HepG2 (cell line): Measurements from ENCODE around the gene ANKRD1. TPM values are rescaled to one million over a fixed set of nuclear protein-coding genes. Genes with fewer than 3 reads are reported as not detected.
"Not testable (repeated sequence)": the region's sequence is repeated elsewhere in the genome, so short reads cannot be mapped to it uniquely, and the experiment has no call there.

Experiments
- ATAC-seq: fragments of 200-7000 bp; cut with Tn5 transposase; 3 replicates; pipeline ENCODE4 v1.9.1; 2020; ENCODE audit warnings: mild to moderate bottlenecking, moderate library complexity
- BruUV-seq: library from RNA; stranded (reverse); fragments of 400-500 nt; replicated peaks from 2 replicates; lab custom pipeline; 2021; lab: Mats Ljungman, UMichigan
- CTCF ChIA-PET: fragments of 300-600 bp; formaldehyde crosslinking; extraction: SDS; loops from one replicate; lab custom pipeline; 2021; ENCODE audit warnings: low total read pairs, inconsistent platforms, low intra/inter-chr PET ratio; lab: Yijun Ruan, JAX
- POLR2A ChIA-PET: fragments of 350-600 bp; sonication (Branson Sonifier 250); formaldehyde crosslinking; loops from one replicate; lab custom pipeline; 2020; ENCODE audit warnings: antibody characterized with exemption, inconsistent platforms; lab: Yijun Ruan, JAX
- DNase-seq: peaks from one replicate; pipeline ENCODE4 v3.0.0-alpha.2; 2015; ENCODE audit warnings: low spot score
- FAIRE-seq: peaks from 3 replicates; lab custom pipeline; 2011; peaks lifted over from hg19 to GRCh38; lab: Jason Lieb, UNC
- H2AFZ ChIP-seq: one replicate; pipeline ENCODE4 v1.6.1; 2011; ENCODE audit warnings: low read length, inconsistent platforms
- H3K27ac ChIP-seq: fragments of 300-600 bp; 3 replicates; pipeline ENCODE4 v1.8.0; 2011; ENCODE audit warnings: mixed run types, mild to moderate bottlenecking, mixed read lengths, low read length, inconsistent platforms; ENCODE audit not compliant: insufficient read depth; ENCODE audit errors: extremely low read length
- H3K27me3 ChIP-seq, 2 experiments: fragments of 200-600 bp in 1 of 2; 2 replicates in 1 of 2; 3 replicates in 1 of 2; pipeline versions ENCODE4 v1.6.0 to v1.8.0; 2011; ENCODE audit warnings: low read length in 2 of 2, mild to moderate bottlenecking in 2 of 2, moderate library complexity in 2 of 2, inconsistent platforms in 1 of 2; ENCODE audit not compliant: insufficient read depth in 2 of 2, control insufficient read depth in 1 of 2
- H3K36me3 ChIP-seq, 2 experiments: fragments of 200-600 bp in 1 of 2; replicated peaks in 1 of 2; 2 replicates in 1 of 2; 3 replicates in 1 of 2; pipeline versions ENCODE4 v1.5.1 to v1.8.0; 2011; ENCODE audit warnings: low read length in 2 of 2, inconsistent platforms in 1 of 2; ENCODE audit not compliant: insufficient read depth in 2 of 2, control insufficient read depth in 1 of 2
- H3K4me1 ChIP-seq: 2 replicates; pipeline ENCODE4 v1.5.1; 2012; ENCODE audit warnings: low read length, inconsistent platforms; ENCODE audit not compliant: insufficient read depth
- H3K4me2 ChIP-seq: 2 replicates; pipeline ENCODE4 v1.6.0; 2011; ENCODE audit warnings: low read depth, low read length, inconsistent platforms
- H3K4me3 ChIP-seq, 3 experiments: fragments of 200-600 bp in 1 of 3; sonication (generic), shearing (Covaris generic) in 1 of 3; replicated peaks in 1 of 3; 2 replicates each; pipeline ENCODE4 v1.5.1; 2011 to 2016; ENCODE audit warnings: low read length in 3 of 3, inconsistent platforms in 2 of 3, low read depth in 2 of 3, mild to moderate bottlenecking in 2 of 3, control low read depth in 1 of 3, mixed read lengths in 1 of 3; ENCODE audit not compliant: insufficient read depth in 1 of 3
- H3K79me2 ChIP-seq: one replicate; pipeline ENCODE4 v1.6.1; 2011; ENCODE audit warnings: low read length, inconsistent platforms; ENCODE audit not compliant: insufficient read depth
- H3K9ac ChIP-seq: 2 replicates; pipeline ENCODE4 v1.6.0; 2011; ENCODE audit warnings: mild to moderate bottlenecking, low read depth, low read length, inconsistent platforms; ENCODE audit not compliant: insufficient read depth
- H3K9me3 ChIP-seq: 2 replicates; pipeline ENCODE4 v1.5.1; 2012; ENCODE audit warnings: mild to moderate bottlenecking, low read length
- H4K20me1 ChIP-seq: 2 replicates; pipeline ENCODE4 v1.6.0; 2011; ENCODE audit warnings: inconsistent platforms, mild to moderate bottlenecking, low read length, moderate library complexity; ENCODE audit not compliant: insufficient read depth
- HNRNPH1 ChIP-seq: fragments of 200-400 bp; formaldehyde crosslinking; optimal IDR thresholded peaks from 2 replicates; pipeline ENCODE3; 2017; ENCODE audit warnings: mild to moderate bottlenecking, low read depth, low read length
- KDM5A ChIP-seq: fragments of 200-600 bp; sonication (generic); IDR thresholded peaks from 2 replicates; pipeline ENCODE4 v1.7.0; 2018; ENCODE audit warnings: antibody characterized with exemption, mild to moderate bottlenecking, low read length, borderline replicate concordance
- KLF15 ChIP-seq: sonication (generic); formaldehyde crosslinking; IDR thresholded peaks from 2 replicates; pipeline ENCODE4 v1.8.1; 2023; ENCODE audit warnings: borderline replicate concordance, mild to moderate bottlenecking, inconsistent platforms, missing genetic modification reagents, mixed read lengths
- SP5 ChIP-seq: IDR thresholded peaks from 2 replicates; pipeline ENCODE4 v1.6.1; 2016; ENCODE audit warnings: low read depth, borderline replicate concordance
- TEAD3 ChIP-seq: optimal IDR thresholded peaks from 2 replicates; pipeline ENCODE3; 2016; ENCODE audit warnings: borderline replicate concordance
- ZNF891 ChIP-seq: sonication (generic); formaldehyde crosslinking; IDR thresholded peaks from 2 replicates; pipeline ENCODE4 v1.5.0; 2020; ENCODE audit warnings: mild to moderate bottlenecking, missing genetic modification reagents
- WGBS: methylation state at CpG from one replicate; pipeline ENCODE4 v1.1.6; 2017; ENCODE audit warnings: low lambda C conversion rate; 5-methylcytosine and 5-hydroxymethylcytosine counted together
- in situ Hi-C: cut with HindIII; loops from 2 replicates; pipeline ENCODE4 v1.10.0; 2017; ENCODE audit warnings: low pct_unique_long_range_greater_than_20kb; ENCODE audit not compliant: extremely low pct_ligation_motif_present
- intact Hi-C: fragments of 100-400 bp; cut with micrococcal nuclease; formaldehyde crosslinking; loops from one replicate; pipeline ENCODE4 v1.10.0; 2022; ENCODE audit not compliant: unreplicated experiment
- polyA plus RNA-seq, 8 experiments: library from polyadenylated mRNA; depleted of rRNA in 3 of 8; stranded (reverse) in 7 of 8; unstranded in 1 of 8; fragments of >200 nt; fragmentation: Illumina TruSeq in 4 of 8; extraction: Trizol in 4 of 8; gene quantifications; 2 replicates each; pipeline versions ENCODE4 v1.2.1 to v1.2.3, GENCODE V29; 2011 to 2016; ENCODE audit warnings: low read depth in 4 of 8, missing spikeins in 1 of 8, mixed read lengths in 1 of 8; ENCODE audit not compliant: insufficient read depth in 1 of 8
- total RNA-seq, 5 experiments: library from RNA; depleted of rRNA; stranded (reverse); fragments of >200 nt; fragmentation: Illumina TruSeq; extraction: Trizol; gene quantifications; 2 replicates each; pipeline ENCODE4 v1.2.3, GENCODE V29; 2016; ENCODE audit warnings: low read depth in 1 of 5
- TF ChIP-seq, protein P1 (sequence below): sonication (generic); formaldehyde crosslinking; IDR thresholded peaks from 2 replicates; pipeline ENCODE4 v1.8.0; 2022; ENCODE audit warnings: mild to moderate bottlenecking, missing genetic modification reagents, borderline replicate concordance
- TF ChIP-seq, protein P2 (sequence below): sonication (generic); IDR thresholded peaks from 2 replicates; pipeline ENCODE4 v1.6.1; 2016; ENCODE audit warnings: low read depth, borderline replicate concordance
- TF ChIP-seq, protein P3 (sequence below): sonication (generic); formaldehyde crosslinking; IDR thresholded peaks from 2 replicates; pipeline ENCODE4 v1.8.0; 2022; ENCODE audit warnings: mild to moderate bottlenecking, missing genetic modification reagents
- TF ChIP-seq, protein P4 (sequence below): sonication (generic); formaldehyde crosslinking; IDR thresholded peaks from 2 replicates; pipeline ENCODE4 v1.8.0; 2022; ENCODE audit warnings: missing genetic modification reagents, mild to moderate bottlenecking, borderline replicate concordance

ANKRD1 gene
- total and polyA plus RNA-seq, 2 of the 13 experiments (the other 11 are each of a cell fraction or from before 2014, with no cell fraction given), result 19.4 to 41.8 TPM

DNA sequence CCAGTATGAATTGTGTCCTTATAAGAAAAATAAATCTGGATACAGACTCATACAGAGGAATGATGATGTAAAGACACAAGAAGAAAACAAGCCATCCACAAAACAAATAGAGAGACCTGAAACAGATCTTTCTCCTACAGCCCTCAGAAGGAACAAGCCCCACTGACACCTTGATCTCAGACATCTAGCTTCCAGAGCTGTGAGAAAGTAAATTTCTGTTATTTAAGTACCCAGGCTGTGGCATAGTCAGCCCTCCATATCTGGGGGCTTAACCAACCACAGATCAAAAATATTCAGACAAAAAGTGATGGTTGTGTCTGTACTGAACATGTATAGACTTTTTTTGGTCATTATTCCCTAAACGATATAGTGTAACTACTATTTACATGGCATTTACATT, 23.9 kb upstream of the ANKRD1 start (continued):
- TF ChIP-seq, protein P1, sequence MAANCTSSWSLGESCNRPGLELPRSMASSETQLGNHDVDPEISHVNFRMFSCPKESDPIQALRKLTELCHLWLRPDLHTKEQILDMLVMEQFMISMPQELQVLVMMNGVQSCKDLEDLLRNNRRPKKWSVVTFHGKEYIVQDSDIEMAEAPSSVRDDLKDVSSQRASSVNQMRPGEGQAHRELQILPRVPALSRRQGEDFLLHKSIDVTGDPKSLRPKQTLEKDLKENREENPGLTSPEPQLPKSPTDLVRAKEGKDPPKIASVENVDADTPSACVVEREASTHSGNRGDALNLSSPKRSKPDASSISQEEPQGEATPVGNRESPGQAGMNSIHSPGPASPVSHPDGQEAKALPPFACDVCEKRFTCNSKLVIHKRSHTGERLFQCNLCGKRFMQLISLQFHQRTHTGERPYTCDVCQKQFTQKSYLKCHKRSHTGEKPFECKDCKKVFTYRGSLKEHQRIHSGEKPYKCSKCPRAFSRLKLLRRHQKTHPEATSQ (CRISPR knock-in tag), result no peak
- TF ChIP-seq SP5 (CRISPR knock-in tag), result no peak
- no peak for TF ChIP-seq HNRNPH1

DNA sequence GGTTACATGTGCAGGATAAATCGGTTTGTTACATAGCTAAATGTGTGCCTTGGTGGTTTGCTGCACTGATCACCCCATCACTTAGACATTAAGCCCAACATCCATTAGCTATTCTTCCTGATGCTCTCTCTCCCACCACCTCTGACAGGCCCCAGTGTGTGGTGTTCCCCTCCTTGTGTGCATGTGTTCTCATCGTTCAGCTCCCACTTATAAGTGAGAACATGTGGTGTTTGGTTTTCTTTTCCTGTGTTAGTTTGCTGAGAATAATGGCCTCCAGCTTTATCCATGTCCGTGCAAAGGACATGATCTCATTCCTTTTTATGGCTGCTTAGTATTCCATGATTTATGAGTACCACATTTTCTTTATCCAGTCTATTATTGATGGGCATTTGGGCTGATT, 22.1 kb upstream of the ANKRD1 start:
- H3K4me2 ChIP-seq, in situ Hi-C loops, H2AFZ ChIP-seq, H3K79me2 ChIP-seq, POLR2A ChIA-PET, H3K9me3 ChIP-seq, H3K9ac ChIP-seq, DNase-seq, H3K27ac ChIP-seq, intact Hi-C loops, H3K4me3 ChIP-seq, CTCF ChIA-PET, FAIRE-seq, H3K27me3 ChIP-seq, BruUV-seq, H3K36me3 ChIP-seq, H3K4me1 ChIP-seq, ATAC-seq, H4K20me1 ChIP-seq: not testable (repeated sequence)
- WGBS, result 50% methylated on average over 3 of the region's 3 CpGs

DNA sequence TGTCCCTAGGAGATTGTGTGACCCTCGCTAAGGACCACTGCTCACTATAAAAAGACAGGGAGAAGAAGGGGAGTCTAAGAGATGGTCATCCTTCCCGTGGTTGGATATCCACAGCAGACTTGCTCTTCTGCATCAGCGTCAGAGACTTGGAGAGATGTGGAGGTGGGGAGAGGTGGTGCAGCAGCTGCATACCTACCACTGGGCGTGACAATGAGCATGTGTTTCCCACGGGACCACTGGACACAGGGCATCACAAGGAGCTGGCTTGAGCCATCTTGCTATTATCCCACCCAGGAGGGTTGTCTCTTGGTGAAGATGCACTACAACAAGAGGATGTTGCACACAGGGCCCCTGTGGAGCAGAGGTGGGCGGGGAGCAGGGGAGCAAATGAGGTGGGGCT, 18.8 kb upstream of the ANKRD1 start:
- Histone ChIP-seq H3K79me2 (no peaks in the 10 kb centered on the region), H3K4me1 (peaks cover 31% of the 10 kb centered on the region), H3K9me3 (no peaks in the 10 kb centered on the region), H3K4me2 (no peak overlapping the region), H3K36me3 (no peaks in the 10 kb centered on the region), H3K4me3 (no peak overlapping the region), H2AFZ (no peak overlapping the region), H3K27me3 (no peaks in the 10 kb centered on the region), H3K27ac (no peak overlapping the region), H3K9ac (no peak overlapping the region), H4K20me1 (no peaks in the 10 kb centered on the region)
- TF ChIP-seq KLF15 (no peak), KDM5A (no peak), TEAD3 (peak; percentile 89), ZNF891 (CRISPR knock-in tag) (no peak)
- TF ChIP-seq, protein P2, sequence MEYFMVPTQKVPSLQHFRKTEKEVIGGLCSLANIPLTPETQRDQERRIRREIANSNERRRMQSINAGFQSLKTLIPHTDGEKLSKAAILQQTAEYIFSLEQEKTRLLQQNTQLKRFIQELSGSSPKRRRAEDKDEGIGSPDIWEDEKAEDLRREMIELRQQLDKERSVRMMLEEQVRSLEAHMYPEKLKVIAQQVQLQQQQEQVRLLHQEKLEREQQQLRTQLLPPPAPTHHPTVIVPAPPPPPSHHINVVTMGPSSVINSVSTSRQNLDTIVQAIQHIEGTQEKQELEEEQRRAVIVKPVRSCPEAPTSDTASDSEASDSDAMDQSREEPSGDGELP, result no peak
- TF ChIP-seq, protein P3, sequence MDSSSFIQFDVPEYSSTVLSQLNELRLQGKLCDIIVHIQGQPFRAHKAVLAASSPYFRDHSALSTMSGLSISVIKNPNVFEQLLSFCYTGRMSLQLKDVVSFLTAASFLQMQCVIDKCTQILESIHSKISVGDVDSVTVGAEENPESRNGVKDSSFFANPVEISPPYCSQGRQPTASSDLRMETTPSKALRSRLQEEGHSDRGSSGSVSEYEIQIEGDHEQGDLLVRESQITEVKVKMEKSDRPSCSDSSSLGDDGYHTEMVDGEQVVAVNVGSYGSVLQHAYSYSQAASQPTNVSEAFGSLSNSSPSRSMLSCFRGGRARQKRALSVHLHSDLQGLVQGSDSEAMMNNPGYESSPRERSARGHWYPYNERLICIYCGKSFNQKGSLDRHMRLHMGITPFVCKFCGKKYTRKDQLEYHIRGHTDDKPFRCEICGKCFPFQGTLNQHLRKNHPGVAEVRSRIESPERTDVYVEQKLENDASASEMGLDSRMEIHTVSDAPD (CRISPR knock-in tag), result no peak
- TF ChIP-seq, protein P4, sequence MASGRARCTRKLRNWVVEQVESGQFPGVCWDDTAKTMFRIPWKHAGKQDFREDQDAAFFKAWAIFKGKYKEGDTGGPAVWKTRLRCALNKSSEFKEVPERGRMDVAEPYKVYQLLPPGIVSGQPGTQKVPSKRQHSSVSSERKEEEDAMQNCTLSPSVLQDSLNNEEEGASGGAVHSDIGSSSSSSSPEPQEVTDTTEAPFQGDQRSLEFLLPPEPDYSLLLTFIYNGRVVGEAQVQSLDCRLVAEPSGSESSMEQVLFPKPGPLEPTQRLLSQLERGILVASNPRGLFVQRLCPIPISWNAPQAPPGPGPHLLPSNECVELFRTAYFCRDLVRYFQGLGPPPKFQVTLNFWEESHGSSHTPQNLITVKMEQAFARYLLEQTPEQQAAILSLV (CRISPR knock-in tag), result no peak
- in situ Hi-C loops (no loop called here), intact Hi-C loops (no loop called here)
- CTCF ChIA-PET, result no interaction called here
- 54% methylated on average over 6 of the region's 6 CpGs for WGBS
- POLR2A ChIA-PET, result no interaction called here
- no TSS peak for BruUV-seq
- no peak for DNase-seq
- peak; percentile 56 for ATAC-seq
- no peak for FAIRE-seq
